MM.1S (cell line): ENCODE data around the gene SNX1.
"Not testable (repeated sequence)": the region's sequence is repeated elsewhere in the genome, so short reads cannot be mapped to it uniquely, and the experiment has no call there.

ENCODE experiments used
- EZH2 ChIP-seq: fragments of 300-600 bp; sonication (generic); optimal IDR thresholded peaks from 2 replicates; pipeline ENCODE3; 2017; ENCODE audit warnings: low read depth, mild to moderate bottlenecking, antibody characterized with exemption, low read length, mixed read lengths
- EZH2phosphoT487 ChIP-seq: fragments of 300-600 bp; sonication (generic); IDR thresholded peaks from 2 replicates; pipeline ENCODE4 v1.6.1; 2018; ENCODE audit warnings: antibody characterized with exemption, low read length
- TF ChIP-seq, protein P1 (sequence below): fragments of 300-600 bp; sonication (generic); IDR thresholded peaks from 2 replicates; pipeline ENCODE4 v1.5.1; 2016; ENCODE audit warnings: antibody characterized with exemption, low read length, mixed read lengths

DNA sequence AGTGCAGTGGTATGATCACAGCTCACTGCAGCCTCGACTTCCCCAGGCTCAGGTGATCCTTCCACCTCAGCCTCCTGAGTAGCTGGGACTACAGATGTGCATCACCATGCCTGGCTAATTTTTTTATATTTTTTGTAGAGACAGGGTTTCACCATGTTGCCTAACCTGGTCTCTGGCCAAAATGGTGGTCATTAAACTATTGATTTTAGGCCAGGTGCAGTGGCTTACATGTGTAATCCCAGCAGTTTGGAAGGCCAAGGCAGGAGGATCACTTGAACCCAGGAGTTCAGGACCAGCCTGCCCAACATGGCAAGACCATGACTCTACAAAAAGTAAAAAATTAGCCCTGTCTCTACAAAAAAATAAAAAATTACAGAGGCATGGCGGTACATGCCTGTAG, 24.5 kb downstream of the SNX1 start:
- TF ChIP-seq, protein P1, sequence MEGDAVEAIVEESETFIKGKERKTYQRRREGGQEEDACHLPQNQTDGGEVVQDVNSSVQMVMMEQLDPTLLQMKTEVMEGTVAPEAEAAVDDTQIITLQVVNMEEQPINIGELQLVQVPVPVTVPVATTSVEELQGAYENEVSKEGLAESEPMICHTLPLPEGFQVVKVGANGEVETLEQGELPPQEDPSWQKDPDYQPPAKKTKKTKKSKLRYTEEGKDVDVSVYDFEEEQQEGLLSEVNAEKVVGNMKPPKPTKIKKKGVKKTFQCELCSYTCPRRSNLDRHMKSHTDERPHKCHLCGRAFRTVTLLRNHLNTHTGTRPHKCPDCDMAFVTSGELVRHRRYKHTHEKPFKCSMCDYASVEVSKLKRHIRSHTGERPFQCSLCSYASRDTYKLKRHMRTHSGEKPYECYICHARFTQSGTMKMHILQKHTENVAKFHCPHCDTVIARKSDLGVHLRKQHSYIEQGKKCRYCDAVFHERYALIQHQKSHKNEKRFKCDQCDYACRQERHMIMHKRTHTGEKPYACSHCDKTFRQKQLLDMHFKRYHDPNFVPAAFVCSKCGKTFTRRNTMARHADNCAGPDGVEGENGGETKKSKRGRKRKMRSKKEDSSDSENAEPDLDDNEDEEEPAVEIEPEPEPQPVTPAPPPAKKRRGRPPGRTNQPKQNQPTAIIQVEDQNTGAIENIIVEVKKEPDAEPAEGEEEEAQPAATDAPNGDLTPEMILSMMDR, result not testable (repeated sequence)
- TF ChIP-seq EZH2phosphoT487, EZH2: not testable (repeated sequence)
